Lower leg skin (tissue), 3 donors: ENCODE measurements around the gene KLK1.

Experiments used
- POLR2A ChIP-seq, 2 donors: fragments of 450-650 bp; IDR thresholded peaks; one replicate each; pipeline ENCODE4 v1.6.1; 2016 to 2017; ENCODE audit warnings: antibody characterized with exemption in 2 of 2, mild to moderate bottlenecking in 1 of 2, moderate library complexity in 1 of 2
- TF ChIP-seq, protein P1 (sequence below), 3 donors: fragments of 450-650 bp; IDR thresholded peaks; one replicate each; pipeline ENCODE4 v1.5.1; 2016; ENCODE audit warnings: antibody characterized with exemption in 3 of 3, mild to moderate bottlenecking in 3 of 3, moderate library complexity in 2 of 3

DNA sequence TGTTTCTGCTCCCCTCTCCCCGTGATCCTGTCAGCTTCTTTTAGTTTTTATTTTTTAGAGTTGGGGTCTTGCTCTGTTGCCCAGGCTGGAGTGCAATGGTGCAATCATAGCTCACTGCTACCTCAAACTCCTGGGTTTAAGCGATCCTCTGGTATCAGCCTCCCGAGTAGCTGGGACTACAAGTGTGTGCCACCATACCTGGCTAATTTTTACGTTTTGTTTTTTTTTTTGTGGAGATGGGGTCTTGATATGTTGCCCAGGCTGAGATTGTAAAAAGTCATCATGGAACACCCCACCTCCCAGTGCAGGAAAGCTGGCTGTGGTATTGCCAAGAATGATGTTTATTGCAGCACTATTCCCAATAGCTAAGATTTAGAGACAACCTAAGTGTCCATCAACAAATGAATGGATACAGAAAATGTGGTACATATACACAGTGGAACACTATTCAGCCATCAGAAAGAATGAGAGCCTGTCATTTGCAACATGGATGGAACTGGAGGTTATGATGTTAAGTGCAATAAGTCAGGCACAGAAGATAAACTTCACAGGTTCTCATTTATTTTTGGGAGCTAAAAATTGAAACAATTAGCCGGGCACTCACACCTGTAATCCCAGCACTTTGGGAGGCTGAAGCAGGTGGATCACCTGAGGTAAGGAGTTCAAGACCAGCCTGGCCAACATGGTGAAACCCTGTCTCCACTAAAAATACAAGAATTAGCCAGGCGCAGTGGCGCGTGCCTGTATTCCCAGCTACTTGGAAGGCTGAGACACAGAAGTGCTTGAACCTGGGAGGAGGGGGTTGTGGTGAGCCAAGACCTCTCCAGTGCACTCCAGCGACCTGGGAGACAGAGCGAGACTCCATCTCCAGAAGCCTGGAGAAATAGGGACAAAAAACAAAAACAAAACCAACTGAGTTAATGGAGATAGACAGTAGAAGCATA lies 16.4 kb upstream of the KLK1 start:
- TF ChIP-seq, protein P1, sequence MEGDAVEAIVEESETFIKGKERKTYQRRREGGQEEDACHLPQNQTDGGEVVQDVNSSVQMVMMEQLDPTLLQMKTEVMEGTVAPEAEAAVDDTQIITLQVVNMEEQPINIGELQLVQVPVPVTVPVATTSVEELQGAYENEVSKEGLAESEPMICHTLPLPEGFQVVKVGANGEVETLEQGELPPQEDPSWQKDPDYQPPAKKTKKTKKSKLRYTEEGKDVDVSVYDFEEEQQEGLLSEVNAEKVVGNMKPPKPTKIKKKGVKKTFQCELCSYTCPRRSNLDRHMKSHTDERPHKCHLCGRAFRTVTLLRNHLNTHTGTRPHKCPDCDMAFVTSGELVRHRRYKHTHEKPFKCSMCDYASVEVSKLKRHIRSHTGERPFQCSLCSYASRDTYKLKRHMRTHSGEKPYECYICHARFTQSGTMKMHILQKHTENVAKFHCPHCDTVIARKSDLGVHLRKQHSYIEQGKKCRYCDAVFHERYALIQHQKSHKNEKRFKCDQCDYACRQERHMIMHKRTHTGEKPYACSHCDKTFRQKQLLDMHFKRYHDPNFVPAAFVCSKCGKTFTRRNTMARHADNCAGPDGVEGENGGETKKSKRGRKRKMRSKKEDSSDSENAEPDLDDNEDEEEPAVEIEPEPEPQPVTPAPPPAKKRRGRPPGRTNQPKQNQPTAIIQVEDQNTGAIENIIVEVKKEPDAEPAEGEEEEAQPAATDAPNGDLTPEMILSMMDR (IDR thresholded peaks at IDR 0.05) = no peak
- no peak for TF ChIP-seq POLR2A (IDR thresholded peaks at IDR 0.05)
